NCI-H82 (cell line): ENCODE results near the gene CLCN6.
A peak's percentile ranks its signal among the peaks of the same experiment; 100 is the strongest.

Experiments
- DNase-seq: peaks from one replicate; lab custom pipeline; 2025; lab: John Stamatoyannopoulos, UW

The CLCN6 gene

DNA sequence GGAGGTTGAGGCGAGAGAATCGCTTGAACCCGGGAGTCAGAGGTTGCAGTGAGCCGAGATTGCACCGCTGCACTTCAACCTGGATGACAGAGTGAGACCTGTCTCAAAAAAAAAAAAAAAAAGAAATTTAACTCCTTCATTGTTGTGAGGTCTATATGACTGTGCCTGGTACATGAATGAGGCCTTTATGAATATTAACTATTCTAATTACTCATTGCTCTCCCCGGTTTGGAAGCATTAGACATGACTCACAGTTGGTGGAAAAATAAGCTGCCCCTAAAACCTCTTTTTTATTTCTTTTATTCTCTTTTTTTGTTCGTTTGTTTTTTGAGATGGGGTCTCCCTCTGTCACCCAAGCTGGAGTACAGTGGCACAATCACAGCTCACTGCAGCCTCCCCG is 49.4 kb downstream of the CLCN6 start:
- DNase-seq = no peak

GRCh38 chr1:11856698-11857097 is 50.7 kb downstream of the CLCN6 start:
- DNase-seq = no peak

GRCh38 chr1:11857164-11857851 is 51.3 kb downstream of the CLCN6 start:
- no peak for DNase-seq

DNA sequence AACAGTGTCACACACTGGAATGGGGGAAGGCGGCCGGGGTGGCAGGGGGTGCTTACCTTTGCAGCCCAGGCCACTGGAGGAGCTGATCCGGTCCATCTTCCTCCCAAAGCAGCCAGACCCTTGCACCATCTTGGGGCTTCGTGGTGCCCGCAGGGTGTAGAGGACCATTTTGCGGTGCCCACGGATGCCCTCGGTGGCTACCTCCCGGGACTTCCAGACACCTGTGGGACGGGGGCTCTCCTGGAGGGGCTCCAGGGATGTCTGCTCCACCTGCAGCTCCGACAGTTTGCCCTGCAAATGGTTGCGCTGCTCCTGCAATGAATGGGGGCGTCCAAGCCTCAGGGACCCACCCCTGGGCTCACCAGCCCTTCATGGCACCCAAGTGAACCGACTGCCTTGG is 52.2 kb downstream of the CLCN6 start:
- DNase-seq = no peak

- no peak for DNase-seq
Measured at GRCh38 chr1:11858613-11858967, 52.6 kb downstream of the CLCN6 start, which contains the start of gene NPPB. TSS of gene NPPB (minus strand) at chr1:11858945. CDS start at chr1:11858833, 112 bp downstream.

GRCh38 chr1:11858968-11859871 is 53.2 kb downstream of the CLCN6 start:
- DNase-seq = peak; percentile 22

DNA sequence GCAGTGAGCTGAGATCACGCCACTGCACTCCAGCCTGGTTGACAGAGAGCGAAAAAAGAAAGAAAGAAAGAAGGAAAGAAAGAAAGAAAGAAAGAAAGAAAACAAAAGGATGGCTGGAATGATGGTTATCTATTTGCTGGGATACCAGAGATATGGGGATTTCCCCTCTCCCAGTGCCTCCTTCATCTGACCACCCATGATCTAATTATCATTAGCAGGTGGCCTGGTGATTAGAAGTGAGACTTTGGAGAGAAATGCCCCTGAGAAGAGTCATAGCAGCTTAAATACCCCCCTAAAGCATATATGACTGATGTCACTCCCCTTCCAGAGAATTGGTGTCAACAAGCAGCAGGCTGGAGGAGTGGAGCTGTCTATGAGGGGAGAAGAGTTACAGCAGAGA is 54.1 kb downstream of the CLCN6 start:
- peak; percentile 91 for DNase-seq

DNA sequence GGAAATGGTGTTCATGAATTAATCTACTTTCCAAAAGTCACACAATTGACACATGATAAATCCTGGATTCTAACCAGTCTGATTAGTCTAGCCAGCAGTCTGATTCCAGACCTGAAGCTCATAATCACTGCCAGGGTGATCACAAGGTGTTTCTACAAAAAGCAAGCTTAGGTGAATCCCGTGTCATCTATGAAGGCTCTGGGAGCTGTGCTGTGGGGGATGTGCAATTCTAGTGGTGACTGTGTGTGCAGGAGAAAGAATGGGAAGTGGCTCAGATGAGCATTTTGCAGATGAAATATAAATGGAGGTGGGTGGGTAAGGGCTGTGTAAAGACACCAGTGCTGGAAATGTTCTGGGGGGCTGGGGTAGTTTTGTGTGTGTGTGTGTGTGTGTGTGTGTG is 54.6 kb downstream of the CLCN6 start:
- DNase-seq = peak; percentile 70

DNA sequence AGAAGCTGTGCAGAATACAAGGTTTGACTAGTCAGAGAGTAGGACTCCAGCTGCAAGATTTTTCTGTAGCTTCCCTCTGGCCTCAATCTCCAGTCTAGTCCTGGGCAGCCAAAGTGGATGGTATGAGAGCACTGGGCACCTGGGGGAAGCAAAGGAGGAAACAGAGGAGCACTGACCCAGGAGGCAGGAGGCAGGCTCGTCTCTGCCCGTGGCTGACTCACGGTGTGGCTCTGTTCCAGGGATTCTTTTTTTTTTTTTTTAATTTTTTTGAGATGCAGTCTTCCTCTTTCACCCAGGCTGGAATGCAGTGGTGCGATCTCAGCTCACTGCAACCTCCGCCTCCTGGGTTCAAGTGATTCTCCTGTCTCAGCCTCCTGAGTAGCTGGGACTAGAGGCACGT is 56.9 kb downstream of the CLCN6 start:
- no peak for DNase-seq

DNA sequence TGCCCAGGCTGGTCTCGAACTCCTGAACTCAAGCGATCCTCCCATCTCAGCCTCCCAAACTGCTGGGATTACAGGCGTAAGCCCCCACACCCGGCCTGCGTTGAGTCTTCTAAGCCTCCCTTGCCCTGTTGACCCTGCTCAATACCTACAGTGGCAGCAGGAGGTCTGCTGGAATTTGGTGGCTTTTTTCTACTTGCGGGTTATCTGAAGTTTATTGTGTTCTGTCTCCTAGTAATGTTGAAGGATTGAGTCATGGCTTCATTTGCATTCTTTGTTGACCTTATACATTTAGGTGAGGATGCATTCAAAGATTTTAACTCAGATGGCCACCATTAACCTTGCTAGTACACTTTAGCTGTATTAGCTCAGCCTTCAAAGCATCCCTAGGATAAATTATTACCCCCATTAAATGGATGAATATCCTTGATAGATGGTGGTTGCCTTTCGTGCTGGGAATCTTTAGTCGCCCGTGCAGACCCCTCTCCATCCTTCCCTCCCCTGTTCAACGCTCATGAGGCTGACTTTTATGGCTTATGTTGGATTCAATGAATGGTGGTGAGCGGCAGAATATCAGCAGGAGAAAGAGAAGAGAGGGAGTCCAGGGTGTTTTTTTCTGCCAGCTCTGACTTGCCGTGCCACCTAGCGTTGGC is 62.5 kb downstream of the CLCN6 start:
- DNase-seq = no peak

DNA sequence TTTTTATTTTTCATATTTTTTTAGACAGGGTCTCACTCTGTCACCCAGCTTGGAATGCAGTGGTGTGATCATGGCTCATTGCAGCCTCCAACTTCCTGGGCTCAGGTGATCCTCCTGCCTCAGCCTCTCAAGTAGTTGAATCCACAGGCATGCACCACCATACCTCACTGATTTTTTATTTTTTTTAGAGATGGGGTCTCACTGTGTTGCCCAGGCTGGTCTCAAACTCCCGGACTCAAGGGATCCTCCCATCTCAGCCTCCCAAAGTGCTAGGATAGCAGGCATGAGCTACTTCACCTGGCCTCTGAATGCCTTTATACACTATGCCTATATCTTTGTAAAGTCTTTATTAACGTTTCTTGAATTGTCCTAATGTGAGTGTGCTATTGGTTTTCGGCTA is 63.1 kb downstream of the CLCN6 start:
- DNase-seq = no peak

DNA sequence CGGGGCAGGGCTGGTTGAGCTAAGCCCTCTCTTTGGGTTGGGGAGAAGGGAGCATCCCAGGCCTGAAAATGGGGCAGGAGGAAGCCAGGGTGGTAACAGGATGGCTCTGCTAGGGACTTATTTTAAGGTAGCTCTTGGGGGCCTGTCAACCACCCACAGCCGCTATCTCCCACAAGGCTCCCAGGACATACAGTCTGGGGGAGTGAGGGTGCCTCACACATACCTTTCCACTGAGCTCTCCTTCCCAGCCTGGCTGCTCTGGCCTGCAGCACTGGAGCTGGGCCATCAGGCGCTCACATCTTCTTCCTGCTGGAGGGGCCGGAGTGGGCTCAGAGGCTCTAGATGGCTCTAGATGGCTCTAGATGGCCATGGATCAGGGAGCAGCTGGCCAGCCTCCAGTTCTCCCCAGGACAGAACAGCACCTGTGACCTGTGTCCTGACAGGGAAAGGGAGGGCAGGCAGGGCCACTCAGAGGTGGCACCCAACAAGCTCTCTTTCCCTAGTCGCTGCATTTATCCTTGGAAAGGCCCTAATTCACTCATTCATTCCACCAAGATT is 63.7 kb downstream of the CLCN6 start:
- no peak for DNase-seq

GRCh38 chr1:11872545-11872944 is 66.6 kb downstream of the CLCN6 start:
- DNase-seq = no peak

DNA sequence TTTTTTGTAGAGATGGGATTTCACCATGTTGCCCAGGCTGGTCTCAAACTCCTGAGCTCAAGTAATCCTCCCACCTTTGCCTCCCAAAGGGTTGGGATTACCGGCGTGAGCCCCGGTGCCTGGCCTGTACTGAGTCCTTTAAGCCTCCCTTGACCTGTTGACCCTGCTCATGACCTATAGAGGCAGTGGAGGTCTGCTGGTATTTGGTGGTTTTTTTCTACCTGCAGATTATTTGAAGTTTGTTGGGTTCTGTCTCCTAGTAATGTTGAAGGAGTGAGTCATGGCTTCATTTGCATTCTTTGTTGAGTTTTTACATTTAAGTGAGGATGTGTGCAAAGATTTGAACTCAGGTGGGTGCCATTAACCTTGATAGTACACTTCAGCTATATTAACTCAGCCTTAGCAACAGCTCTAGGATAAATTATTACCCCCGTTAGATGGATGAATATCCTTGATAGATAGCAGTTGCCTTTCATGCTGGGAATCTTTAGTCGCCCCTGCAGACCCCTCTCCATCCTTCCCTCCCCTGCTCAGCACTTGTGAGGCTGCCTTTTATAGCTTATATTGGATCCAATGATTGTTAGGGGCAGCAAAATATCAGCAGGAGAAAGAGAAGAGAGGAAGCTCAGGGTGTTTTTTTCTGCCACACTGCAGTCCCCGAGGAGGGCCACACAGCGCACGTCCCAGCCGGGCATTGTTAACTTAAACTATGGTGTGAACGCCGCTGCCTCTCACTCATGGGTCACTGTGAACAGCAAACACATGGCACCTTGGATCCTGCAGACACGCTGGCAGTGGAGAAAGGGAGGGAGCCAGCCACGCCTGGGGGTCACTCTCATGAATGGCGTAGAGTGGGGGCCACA is 67.6 kb downstream of the CLCN6 start:
- DNase-seq = no peak

- no peak for DNase-seq
Measured at GRCh38 chr1:11874258-11874562, 68.2 kb downstream of the CLCN6 start.

- DNase-seq = no peak
Measured at GRCh38 chr1:11874624-11875023, 68.6 kb downstream of the CLCN6 start.

GRCh38 chr1:11875094-11875493 is 69.1 kb downstream of the CLCN6 start:
- DNase-seq = no peak

- DNase-seq = no peak
Measured at GRCh38 chr1:11877074-11877473, 71.1 kb downstream of the CLCN6 start.

GRCh38 chr1:11878081-11878890 is 72.3 kb downstream of the CLCN6 start:
- DNase-seq = no peak

- DNase-seq = no peak
Measured at GRCh38 chr1:11878891-11879190, 72.8 kb downstream of the CLCN6 start.
